HG03280 (cell line): ENCODE data around the gene UGT8.
"Not testable (repeated sequence)": the region's sequence is repeated elsewhere in the genome, so short reads cannot be mapped to it uniquely, and the experiment has no call there.

ENCODE experiments used
- ATAC-seq: cut with Tn5 transposase; IDR thresholded peaks from one replicate; pipeline ENCODE4 v1.9.1; 2021; ENCODE audit warnings: mild to moderate bottlenecking, moderate library complexity; ENCODE audit not compliant: unreplicated experiment

UGT8 gene

DNA sequence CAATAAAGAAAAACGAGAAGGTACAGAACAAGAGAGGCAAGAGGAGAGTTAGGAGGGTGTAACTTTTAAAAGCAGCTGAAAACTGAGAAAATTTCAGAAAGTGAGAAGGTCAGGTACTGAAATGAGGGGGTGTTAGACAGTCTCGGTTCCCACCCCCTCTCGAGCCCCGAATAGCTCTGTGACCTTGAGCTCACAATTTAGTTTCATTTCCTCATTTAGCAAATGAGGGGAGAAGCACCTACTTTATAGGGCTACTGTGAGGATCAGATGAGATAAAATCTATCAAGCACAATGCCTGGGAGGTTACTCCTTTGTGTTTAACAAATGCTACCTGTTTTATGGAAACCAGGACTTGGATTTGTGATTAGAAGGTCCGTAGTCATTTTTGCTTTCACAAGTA is 4.9 kb downstream of the UGT8 start:
- ATAC-seq: peak; percentile 97

DNA sequence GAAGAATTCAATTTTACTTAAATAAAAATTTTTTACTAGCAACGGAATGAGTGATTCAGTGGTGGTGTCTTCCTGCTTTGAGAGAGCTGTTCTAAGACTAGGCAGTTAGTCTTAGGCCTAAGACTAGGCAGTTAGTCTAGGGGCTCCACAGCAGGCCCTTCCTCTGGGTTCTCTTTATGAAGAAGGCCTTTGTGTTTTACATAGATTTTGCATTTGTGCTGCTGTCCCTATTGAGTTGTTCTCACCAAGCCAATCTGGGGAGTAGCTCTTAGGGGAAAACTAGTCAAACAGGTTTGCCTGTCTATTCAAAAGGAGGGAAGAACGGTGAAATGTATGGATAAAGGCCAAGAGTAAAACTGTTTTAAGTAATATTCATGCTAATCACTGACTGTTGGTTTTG is 7.6 kb downstream of the UGT8 start:
- no peak for ATAC-seq

DNA sequence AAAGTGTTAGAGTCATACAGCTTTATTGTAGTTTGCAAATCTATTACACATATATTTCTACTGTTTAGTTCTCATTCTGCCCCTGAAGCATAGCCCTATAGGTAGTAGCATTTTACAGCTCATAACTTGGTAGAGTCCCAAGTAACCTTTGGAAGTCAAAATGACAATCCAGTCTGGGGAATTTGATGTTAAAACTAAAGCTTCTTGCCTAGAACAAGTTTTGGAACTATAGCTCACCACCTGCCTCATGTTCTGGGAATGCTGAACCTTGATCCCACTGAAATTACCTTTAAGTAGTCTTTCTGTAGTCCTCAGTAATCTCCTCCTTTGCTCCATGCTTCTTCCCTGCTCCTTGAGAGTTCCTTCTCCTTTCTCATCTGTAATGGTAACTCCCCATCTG is 8.4 kb downstream of the UGT8 start:
- no peak for ATAC-seq

DNA sequence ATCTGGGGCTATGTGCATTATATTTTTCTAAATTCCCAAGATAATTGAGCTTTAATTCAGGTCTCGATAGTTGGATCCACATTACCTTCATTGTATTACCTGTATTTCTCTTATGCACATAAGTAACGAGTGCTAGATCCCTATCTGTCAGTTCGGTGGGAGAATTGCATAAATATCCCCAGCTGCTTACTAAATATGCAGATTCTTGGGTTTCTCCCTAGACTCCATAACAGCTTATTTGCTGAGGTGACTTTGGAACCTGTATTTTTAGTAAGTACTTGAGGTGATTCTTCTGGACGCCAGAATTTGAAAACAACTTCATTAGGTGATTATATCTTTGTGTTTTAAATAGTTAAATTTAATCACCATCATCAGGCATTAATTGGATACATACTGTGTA is 15.0 kb downstream of the UGT8 start:
- no peak for ATAC-seq

DNA sequence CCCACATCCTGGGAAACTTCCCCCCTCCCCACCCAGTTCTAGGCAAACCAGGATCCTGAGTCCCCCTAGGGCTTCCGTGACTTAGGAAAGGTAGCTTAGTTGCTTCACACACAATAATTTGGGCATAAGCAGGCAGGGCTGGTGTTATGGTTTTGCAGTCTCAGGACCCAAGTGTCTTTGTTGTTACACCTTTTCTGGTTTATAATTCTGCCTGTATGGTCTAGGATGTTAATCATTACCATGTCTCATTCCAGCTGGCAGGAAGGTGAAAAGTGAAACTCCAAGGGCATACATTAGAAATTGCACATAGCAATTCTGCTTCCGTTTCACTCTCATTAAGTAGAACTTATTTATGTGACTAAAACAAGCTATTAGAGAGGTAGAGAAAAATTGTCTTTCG is 16.8 kb downstream of the UGT8 start:
- no peak for ATAC-seq

DNA sequence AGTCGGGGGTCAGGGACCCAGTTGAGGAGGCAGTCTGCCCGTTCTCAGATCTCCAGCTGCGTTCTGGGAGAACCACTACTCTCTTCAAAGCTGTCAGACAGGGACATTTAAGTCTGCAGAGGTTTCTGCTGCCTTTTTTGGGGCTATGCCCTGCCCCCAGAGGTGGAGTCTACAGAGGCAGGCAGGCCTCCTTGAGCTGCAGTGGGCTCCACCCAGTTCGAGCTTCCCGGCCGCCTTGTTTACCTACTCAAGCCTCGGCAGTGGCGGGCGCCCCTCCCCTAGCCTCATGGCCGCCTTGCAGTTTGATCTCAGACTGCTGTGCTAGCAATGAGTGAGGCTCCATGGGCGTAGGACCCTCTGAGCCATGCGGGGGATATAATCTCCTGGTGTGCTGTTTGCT is 17.4 kb downstream of the UGT8 start:
- ATAC-seq: not testable (repeated sequence)

DNA sequence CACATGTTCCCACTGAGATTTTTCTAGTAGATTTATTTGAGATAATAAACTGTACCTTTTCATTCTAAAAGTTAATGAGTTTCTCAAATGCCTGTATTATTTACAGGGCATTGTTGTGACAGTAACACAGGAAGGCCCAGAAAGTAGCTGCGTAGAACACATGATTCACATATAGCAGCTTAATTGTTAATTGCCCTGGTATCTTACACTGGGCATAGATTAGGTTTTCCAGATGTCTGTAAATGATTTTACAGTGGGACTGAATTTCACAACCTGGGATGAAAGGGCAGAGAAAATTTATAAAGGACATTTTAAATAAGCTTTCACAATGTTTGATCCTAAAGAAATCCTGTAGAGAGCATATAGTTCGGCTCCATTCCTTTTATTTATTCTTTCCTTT is 27.6 kb downstream of the UGT8 start:
- no peak for ATAC-seq

DNA sequence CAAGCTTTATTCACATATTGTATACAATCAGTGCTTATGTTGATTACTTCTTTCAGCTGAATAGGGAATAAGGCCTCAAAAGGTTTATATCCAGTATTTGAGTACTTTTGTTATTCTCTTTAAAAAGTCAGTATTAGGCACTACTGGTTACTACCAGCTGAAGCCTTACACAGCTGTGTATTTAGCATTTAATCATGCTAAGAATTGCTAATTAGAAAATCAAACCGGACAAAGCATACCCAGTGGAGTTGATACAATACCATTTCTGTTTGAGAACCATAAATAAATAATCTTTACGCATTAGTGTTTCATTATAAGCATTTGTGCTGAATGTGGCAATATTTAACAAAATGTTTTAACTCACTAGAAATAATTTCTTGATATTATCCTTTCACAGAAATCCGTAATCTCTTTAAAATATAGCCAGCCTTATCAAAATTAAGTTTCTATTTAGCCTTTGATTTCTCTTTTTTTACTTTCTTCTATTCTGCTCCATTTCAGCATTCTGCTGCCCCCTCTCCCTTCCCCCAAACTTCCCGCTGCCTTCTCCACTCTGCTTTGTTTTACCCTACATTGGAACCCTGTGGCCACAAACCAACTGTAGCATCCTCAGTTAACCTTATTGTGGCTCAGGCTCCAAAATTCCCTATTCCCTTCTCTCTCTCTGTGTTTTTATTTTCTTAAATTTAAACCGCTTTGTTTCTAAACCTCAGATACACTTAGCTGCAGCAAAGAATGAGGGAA is 37.8 kb downstream of the UGT8 start:
- no peak for ATAC-seq

DNA sequence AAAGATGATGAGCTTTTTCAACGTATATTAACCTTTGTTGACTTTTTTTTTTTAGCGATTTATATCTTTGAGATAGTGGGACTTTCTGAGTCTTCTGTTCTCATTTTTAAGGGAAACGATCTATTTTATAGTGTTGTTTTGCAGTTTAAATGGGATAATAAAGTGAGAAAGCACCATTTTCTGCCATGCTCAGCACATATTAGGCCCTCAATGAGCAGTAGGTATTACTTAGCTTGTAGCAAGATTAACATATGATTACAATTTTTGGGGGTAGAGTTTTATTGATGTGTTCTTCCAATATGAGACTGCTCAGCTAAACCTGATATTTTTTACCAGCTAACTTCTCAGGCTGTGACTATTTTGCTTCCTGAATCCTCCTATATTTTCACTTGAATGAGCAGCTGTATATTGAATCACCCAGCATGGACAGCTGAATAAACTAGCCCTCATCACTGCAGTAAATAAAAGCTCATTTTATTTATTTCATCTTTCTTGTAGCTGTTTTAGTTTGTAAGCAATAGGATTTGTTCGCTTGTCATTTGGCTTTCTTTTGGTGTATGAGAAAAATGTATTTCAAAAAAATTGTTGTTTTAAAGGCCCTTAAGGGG is 43.7 kb downstream of the UGT8 start:
- no peak for ATAC-seq

DNA sequence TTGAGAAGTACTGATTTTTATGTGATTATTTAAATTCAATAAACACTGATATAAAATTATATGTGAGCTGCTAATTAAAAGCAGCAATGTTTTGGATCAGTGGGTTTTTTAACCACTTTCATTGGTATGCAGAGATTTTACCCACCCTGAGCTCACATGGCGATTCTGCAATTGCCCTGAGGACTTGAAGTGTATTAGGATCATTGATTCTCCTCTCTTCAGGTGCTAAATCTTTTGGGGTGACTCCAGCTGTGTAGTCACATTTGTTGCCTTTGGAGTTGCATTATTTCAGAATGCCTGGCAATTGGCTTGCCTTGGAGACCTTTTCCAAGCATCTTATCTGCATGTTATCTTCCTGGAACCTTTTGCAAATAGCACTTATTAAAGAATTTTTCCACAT is 51.3 kb downstream of the UGT8 start:
- no peak for ATAC-seq

DNA sequence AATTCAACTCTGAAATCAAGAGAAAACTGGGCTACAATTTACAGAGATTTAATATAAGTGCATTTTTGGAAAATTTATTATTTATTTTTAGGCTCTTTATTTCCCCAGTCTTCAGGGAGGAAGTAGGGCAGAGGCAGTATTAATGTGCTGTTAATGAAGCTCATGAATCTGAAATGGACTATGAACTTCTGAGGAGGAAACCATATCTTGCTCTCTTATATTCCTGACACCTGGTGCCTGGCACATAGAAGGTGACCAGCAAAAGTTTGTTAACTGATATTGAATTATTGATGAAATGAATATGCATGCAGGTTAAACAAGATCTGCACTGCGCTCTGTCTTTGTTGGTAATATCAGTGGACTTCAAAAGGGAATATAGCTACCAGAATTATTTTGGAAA is 55.1 kb downstream of the UGT8 start:
- no peak for ATAC-seq

DNA sequence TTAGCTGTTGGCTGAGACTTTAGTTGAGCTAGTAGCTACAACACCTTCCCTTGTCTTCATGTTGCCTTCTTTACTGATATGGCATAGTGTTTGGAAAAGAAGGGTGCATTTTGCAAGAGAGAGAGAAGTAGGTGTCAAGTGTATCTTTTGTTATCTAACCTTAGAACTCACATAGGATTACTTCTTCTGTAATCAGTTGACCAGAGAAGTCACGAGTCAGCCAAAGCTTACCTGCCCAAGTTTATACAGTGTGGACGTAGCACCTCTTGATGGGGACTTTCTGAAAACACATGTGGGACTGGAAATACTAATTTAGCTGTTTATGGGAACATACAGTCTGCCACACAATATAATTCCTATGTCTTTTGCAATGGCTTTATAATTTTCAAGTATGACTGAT is 56.0 kb downstream of the UGT8 start:
- ATAC-seq: no peak

DNA sequence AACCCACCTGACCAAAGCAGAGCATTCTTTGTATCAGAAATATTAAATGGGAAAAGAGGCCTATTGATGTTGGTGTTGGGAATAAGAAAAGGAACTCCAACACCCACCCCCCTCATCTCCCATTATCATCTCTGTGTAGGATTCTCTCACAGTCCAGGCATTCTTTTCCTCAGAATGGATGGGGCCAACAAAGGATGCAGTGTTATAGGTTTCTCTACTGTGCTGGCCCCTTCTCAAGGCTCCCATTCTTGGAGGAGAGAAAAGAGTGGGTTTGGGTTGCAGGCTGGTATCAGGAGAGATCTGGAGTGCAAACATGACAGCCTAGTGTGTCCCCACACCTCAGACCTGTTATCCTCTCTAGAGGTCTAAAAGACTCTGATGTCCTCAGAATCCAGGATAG is 59.6 kb downstream of the UGT8 start:
- no peak for ATAC-seq

DNA sequence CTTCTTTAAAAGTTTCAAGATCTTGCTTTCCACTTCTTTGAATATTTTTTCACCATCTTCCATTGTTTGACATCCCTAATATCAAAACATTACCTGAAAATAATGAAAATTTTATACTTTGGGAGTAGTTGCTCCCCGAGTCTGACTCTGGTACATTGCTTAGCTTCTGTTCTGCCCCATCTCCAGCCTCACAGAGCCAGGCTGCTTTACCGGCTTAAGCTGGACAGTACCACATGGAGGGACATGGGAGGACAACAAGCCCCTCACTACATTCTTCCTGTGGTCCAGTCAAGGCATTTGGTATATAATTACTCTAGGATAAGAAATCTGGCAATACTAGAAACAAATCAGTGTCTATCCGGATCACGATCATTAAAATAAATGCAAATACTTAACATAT is 60.2 kb downstream of the UGT8 start:
- no peak for ATAC-seq

DNA sequence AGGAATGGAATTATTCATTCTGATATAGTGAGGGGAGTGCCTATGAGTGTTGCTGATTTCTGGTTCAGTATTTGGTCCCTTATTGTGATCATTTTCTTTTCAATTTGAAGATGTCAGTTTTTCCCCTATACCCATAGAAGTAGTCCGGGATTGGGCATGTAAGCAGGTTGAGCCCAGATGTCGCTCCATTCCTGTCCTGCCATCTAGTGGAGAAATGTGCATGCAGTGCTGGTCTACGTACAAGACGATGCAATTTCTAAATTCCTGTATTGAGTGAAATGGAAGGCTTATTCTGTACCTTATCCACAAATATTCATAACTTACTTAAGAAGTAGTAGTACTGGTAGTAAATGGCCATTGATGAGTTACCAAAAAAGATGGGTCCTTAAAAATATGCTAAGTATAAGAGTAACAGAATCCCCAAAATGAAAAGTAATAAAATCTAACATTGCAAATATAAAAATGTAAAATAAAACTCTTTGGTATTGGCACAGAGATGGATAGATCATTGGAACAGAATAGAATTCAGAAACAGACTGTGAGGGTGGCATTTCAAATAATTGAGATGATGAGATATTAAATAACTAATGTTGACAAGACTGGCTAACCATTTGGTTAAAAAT is 60.9 kb downstream of the UGT8 start:
- ATAC-seq: peak; percentile 96

DNA sequence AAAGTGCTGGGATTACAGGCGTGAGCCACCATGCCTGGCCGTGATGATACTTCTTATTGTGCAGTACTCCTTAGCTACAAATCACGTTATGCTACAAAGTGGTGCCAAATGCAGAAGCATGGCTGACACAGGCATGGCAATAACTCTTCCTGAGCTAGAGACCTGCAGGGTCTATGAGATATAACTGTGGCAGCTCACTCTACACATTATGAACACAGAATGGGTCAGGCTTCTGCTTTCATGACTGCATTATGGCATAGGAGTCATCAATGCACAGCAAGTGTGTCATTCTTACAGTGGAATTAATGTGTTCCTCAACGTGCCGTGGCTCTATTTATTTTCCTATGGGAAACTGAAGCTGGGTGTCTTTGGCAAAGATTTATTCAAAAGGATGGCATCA is 64.5 kb downstream of the UGT8 start:
- no peak for ATAC-seq

DNA sequence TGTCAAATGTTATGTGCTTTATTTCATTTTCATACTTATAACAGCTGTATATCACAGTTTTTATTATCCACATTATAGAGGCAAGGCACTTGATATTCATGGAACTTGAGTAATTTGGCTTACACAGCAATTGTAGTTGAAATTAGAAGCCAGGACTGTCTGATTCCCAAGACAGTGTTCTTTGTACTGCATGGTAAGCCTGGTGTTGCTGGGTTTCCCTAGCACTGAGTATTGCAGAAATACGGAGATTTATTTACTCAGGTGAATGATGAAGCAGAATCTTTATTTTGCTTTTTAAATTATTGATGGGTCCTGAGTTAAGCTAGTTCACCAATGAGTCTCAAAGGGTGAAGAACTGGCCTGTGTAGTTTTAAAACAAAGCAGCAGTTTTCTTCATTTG is 70.0 kb downstream of the UGT8 start:
- no peak for ATAC-seq

DNA sequence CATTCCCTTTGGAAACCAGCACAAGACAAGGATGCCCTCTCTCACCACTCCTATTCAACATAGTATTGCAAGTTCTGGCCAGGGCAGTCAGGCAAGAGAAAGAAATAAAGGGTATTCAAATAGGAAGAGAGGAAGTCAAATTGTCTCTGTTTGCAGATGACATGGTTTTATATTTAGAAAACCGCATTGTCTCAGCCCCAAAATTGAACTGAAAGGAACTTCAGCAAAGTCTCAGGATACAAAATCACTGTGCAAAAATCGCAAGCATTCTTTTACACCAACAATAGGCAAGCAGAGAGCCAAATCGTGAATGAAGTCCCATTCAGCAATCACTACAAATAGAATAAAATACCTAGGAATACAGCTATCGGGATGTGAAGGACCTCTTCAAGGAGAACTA is 72.1 kb downstream of the UGT8 start:
- not testable (repeated sequence) for ATAC-seq

DNA sequence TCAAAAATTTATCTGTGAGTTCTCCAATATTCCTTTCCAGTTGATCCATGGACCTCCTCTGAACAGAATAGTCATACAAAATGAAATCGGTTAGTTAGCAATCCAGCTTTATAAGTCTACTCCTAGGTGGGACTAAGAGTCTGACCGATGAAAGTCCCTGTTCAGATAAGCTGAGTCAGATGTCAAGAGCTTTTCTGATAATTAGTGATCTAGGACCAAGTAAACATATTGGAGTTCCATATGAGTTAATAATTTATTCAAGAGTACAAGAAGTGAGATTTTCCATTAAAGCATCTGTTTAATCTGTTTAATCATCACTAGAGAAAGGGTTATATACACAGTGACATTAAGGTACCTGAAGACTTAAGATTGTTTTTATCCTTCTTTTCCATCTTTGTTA is 74.7 kb downstream of the UGT8 start:
- ATAC-seq: no peak

DNA sequence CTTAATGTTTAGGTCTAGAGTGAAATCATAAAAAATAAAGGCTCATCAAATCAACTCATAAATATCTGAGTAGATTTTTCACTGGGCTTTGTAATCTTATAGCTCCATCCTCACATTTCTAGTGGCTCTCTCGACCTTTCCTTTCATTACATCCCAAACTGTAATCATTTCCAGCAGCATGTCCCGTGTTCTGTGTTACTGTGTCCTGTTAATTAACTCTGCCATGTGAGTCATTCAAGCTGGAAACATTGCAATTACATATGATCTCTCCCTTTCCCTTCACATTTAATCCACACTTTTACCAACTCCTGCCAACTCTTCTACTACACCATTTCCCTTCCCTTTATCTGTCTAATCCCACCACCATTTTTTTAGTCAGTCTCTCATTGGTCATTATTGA is 75.5 kb downstream of the UGT8 start:
- ATAC-seq: no peak

DNA sequence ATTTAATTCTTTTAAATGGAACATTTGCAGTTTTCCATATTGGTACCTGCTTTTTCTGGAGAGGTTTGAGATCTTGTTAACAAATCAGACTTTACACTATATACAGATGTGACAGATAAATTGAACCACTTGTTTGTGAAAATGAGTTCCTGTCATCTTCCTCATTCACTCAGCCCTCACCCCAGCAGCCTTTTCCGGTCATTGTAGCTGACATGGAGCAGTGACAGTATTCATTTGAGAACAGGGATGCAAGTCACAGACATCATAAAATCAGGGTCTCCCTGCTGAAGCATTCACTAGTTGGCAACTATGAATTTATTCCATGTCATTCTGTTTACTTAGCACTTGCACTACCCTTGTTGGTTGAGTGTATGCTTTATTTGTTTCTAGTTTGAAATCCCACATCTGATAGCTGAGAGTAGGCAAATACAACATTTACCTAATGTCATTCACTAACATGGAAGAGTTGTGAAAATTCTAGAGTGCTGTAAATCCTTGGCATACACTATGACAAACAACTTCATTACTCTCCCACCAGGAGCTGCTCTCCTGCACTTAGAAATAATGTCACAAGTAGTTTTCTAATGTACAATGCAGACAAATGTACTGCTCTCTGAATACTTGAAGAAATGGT is 78.9 kb downstream of the UGT8 start:
- no peak for ATAC-seq

DNA sequence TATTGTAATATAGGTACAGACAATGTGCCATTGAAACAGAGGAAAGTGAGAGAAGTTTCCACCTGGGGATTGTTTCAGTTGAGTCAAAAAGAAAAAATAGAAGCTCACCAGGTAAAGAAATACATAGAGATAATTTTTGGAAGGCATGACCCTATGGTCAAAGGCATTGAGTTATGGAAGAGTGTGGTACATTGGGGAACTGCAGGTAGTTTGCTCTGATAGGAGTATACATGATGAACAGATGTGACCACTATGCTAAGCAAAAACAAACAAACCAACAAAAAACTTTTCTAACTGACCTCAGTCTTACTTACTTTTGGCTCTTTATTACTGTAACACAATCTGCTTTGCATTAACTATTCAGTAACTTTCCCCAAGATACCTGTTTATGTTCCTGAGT is 85.9 kb downstream of the UGT8 start:
- no peak for ATAC-seq
